Measurements from ENCODE around the gene GARRE1. TPM values are rescaled to one million over a fixed set of nuclear protein-coding genes. Genes with fewer than 3 reads are reported as not detected.
"Not testable (repeated sequence)": the region's sequence is repeated elsewhere in the genome, so short reads cannot be mapped to it uniquely, and the experiment has no call there.

GARRE1 gene
- total RNA-seq, 1 donor from 2014 or later: 31.9 TPM

DNA sequence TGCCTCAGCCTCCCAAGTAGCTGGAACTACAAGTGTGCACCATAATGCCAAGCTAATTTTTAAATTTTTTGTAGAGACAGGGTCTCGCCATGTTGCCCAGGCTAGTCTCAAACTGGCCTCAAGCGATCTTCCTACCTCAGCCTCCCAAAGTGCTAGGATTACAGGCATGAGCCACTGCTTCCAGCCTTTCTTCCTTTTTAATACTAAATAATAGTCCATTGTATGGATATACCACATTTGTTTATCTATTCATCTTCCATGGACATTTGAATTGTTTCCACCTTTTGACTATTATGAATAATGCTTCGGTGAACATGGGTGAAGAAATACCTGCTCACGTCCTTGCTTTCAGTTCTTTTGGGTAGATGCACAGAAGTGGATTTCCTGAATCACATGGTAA, 24.4 kb downstream of the GARRE1 start:
- Mint-ChIP-seq H3K4me3 (ENCODE audit: low read depth) (no peak overlapping the region), H3K27me3 (no peaks in the 10 kb centered on the region), H3K9me3 (ENCODE audit: low read depth) (no peaks in the 10 kb centered on the region), H3K4me1 (ENCODE audit: low read depth) (peaks cover 13% of the 10 kb centered on the region), H3K36me3 (ENCODE audit: insufficient read depth) (peaks cover 7% of the 10 kb centered on the region), H3K27ac (no peak overlapping the region)
- TF ChIP-seq, protein P1, sequence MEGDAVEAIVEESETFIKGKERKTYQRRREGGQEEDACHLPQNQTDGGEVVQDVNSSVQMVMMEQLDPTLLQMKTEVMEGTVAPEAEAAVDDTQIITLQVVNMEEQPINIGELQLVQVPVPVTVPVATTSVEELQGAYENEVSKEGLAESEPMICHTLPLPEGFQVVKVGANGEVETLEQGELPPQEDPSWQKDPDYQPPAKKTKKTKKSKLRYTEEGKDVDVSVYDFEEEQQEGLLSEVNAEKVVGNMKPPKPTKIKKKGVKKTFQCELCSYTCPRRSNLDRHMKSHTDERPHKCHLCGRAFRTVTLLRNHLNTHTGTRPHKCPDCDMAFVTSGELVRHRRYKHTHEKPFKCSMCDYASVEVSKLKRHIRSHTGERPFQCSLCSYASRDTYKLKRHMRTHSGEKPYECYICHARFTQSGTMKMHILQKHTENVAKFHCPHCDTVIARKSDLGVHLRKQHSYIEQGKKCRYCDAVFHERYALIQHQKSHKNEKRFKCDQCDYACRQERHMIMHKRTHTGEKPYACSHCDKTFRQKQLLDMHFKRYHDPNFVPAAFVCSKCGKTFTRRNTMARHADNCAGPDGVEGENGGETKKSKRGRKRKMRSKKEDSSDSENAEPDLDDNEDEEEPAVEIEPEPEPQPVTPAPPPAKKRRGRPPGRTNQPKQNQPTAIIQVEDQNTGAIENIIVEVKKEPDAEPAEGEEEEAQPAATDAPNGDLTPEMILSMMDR (IDR thresholded peaks at IDR 0.05; ENCODE audit: unreplicated experiment): no peak
- no peak for DNase-seq (ENCODE audit: low spot score, unreplicated experiment)

DNA sequence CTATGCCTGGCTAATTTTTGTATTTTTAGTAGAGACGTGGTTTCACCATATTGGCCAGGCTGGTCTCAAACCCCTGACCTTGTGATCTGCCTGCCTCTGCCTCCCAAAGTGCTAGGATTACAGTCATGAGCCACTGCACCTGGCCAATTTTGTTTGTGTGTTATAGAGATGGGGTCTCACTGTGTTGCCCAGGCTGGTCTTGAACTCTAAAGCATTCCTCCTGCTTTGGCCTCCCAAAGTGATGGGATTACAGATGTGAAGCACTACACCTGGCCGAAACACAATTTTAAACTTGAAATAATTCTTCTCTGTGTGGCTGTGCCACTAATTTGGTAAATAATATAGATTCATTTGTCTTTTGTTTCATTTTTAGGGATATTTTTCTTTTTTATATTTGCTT, 27.1 kb downstream of the GARRE1 start:
- not testable (repeated sequence) for DNase-seq (ENCODE audit: low spot score, unreplicated experiment); H3K4me3 Mint-ChIP-seq (ENCODE audit: low read depth); H3K27me3 Mint-ChIP-seq; H3K27ac Mint-ChIP-seq; H3K9me3 Mint-ChIP-seq (ENCODE audit: low read depth); H3K36me3 Mint-ChIP-seq (ENCODE audit: insufficient read depth)
- H3K4me1 Mint-ChIP-seq (ENCODE audit: low read depth): peaks cover 11% of the 10 kb centered on the region

DNA sequence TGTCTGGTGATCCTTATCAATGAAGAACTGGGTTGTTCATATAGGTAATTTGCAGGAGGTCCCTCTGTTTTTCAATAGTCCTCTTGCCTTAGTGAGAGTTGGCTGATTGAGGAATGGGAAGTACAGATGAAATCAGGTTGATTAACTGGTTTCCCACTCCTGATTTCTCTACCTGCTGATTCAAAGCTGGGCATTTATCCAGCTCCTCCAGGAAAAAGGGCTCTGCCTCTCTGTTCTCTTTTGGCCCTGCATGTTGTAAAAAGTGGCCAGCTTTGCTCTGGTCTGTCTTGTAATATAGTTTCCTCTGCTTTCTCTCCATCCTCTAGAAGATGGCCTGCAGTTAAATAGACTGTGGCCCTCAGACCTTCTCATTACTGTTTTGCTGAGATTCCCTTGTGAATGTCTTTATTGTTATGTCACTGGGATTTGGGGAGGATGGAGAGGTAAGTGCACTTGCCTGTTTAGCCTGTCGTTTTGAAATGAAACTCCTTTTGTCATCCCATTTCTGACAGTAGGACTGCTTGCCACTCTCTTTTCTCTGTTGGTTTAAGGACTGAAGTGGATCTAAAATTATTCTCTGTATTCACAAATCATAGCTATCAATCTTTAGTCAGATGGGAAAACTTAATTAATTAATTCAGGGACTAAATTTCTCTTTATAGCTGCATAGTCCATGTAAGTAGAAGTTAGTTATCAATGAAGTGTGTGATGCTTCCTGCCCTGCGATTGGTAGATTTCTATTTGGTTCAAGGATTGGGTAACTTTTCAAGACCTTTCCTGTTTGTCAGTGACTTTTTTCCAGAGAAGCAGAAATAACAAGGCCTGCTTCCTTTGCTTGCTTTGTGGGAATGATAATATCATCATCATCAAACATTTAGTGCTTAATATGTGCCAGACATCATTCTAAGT, 28.5 kb downstream of the GARRE1 start:
- Mint-ChIP-seq H3K27me3 (no peaks in the 10 kb centered on the region), H3K4me1 (ENCODE audit: low read depth) (peaks cover 5% of the 10 kb centered on the region), H3K4me3 (ENCODE audit: low read depth) (no peak overlapping the region), H3K27ac (peak overlapping the region; percentile 56), H3K9me3 (ENCODE audit: low read depth) (no peaks in the 10 kb centered on the region), H3K36me3 (ENCODE audit: insufficient read depth) (peaks cover 9% of the 10 kb centered on the region)
- TF ChIP-seq, protein P1 (IDR thresholded peaks at IDR 0.05; ENCODE audit: unreplicated experiment): no peak
- DNase-seq (ENCODE audit: low spot score, unreplicated experiment): no peak

DNA sequence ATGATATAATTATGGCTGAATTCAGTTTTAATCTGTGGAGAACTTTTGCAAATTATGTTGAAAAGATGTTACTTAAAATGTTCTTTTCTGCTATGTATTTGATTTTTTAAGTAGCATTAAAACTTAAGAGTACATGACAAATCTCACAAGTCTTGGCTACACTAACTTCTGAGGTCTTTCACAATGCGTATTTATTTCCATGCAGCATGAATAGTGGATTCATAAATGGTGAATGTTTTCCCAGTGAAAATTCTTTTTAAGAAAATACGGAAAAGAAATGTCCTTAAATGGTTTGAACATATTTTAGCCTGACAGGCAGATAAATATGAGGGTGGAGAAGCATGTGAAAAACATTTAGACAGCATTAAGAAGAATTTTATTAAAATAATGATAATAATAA, 30.2 kb downstream of the GARRE1 start:
- no peaks in the 10 kb centered on the region for H3K27me3 Mint-ChIP-seq

DNA sequence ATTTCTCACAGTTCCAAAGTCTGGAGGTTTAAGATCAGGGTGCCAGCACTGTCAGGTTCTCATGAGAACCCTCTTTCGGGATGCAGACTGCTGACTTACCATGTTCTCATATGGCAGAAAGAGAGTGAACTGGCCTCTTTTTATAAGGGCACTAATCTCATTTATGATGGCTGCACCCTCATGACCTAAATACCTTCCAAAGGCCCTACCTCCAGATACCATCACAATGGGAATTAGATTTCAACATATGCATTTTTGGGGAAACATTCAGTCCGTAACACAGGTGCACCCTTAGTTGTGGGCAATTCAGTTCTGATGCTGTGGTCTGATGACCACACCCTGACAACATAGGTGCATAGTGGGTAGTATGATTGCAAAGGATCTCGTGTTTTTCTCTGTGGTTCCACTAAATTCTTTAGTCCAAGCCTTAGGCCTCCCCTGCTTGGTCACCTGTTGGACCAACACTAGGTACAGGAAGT, 33.3 kb downstream of the GARRE1 start:
- Mint-ChIP-seq H3K27ac (no peak overlapping the region), H3K9me3 (ENCODE audit: low read depth) (no peaks in the 10 kb centered on the region), H3K27me3 (no peaks in the 10 kb centered on the region), H3K4me1 (ENCODE audit: low read depth) (peaks cover 5% of the 10 kb centered on the region), H3K36me3 (ENCODE audit: insufficient read depth) (peaks cover 7% of the 10 kb centered on the region), H3K4me3 (ENCODE audit: low read depth) (no peak overlapping the region)
- TF ChIP-seq, protein P1 (IDR thresholded peaks at IDR 0.05; ENCODE audit: unreplicated experiment): no peak
- DNase-seq (ENCODE audit: low spot score, unreplicated experiment): no peak

More for the DNA sequence above, 30.2 kb downstream of the GARRE1 start:
- Mint-ChIP-seq H3K27ac (no peak overlapping the region), H3K4me1 (ENCODE audit: low read depth) (peaks cover 5% of the 10 kb centered on the region), H3K9me3 (ENCODE audit: low read depth) (no peaks in the 10 kb centered on the region), H3K36me3 (ENCODE audit: insufficient read depth) (peaks cover 9% of the 10 kb centered on the region), H3K4me3 (ENCODE audit: low read depth) (no peak overlapping the region)
- TF ChIP-seq, protein P1 (IDR thresholded peaks at IDR 0.05; ENCODE audit: unreplicated experiment): no peak
- no peak for DNase-seq (ENCODE audit: low spot score, unreplicated experiment)
